HG02943 (cell line): ENCODE data around the gene DAB2IP.

Experiments used
- ATAC-seq: cut with Tn5 transposase; IDR thresholded peaks from one replicate; pipeline ENCODE4 v1.9.1; 2021; ENCODE audit warnings: mild to moderate bottlenecking, low read depth, moderate library complexity; ENCODE audit not compliant: unreplicated experiment

The DAB2IP gene

GRCh38 chr9:121824651-121825030, 173.2 kb downstream of the DAB2IP start:
- ATAC-seq = no peak

- ATAC-seq = no peak
These were observed 173.7 kb downstream of the DAB2IP start for GRCh38 chr9:121825031-121825691.

DNA sequence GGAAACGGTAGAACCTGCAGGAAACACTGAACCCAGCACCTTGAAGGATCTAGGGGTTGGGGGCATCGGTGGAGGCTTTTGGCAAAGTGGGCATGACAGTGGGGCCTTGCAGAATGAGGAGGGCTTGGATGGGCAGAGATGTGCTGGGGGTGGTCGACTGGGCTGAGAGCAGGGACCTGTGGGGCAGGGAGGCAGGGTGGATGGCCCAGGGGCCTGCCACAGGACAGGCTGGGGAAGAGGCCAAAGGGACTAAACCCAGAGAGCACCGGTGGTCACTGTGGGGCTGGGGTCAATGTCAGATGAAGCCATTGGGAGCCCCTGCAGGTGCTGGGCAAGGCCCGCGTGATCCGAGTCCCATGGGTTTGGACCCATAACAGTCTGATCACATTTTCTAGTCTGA, 175.3 kb downstream of the DAB2IP start:
- no peak for ATAC-seq

GRCh38 chr9:121827251-121827967, 176.0 kb downstream of the DAB2IP start:
- ATAC-seq = no peak

DNA sequence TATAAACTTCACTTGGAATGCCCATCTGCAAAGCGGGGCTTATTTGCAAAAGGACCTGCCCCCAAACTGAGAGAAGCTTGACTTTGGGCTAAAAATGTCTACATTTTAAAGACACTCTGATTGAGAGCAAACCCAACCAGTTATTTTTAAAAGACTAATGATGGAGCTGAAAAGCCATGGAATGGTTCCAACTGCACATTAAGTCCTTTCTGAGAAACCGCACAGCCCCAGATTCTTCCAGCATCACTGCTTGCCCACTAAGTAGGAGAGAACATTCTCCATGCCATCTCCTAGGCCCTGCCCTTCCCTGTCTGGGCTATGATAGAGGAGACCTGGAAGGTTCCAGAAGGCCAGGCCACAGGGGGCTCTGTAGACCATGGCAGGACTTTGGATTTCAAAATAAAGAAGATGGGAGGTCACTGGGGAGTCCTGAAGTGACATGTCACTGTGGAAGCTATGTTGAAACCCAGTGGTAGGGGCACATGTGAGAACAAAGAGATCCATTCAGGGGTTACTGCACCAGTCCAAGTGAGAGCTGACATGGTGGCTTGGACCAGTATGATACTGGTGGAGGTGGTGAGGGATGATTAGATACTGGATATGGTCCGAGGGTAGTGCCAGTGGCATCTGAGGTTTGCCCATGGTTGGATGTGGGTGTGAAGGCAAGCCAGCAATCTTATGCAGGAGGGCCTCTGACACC, 179.2 kb downstream of the DAB2IP start:
- ATAC-seq = no peak

DNA sequence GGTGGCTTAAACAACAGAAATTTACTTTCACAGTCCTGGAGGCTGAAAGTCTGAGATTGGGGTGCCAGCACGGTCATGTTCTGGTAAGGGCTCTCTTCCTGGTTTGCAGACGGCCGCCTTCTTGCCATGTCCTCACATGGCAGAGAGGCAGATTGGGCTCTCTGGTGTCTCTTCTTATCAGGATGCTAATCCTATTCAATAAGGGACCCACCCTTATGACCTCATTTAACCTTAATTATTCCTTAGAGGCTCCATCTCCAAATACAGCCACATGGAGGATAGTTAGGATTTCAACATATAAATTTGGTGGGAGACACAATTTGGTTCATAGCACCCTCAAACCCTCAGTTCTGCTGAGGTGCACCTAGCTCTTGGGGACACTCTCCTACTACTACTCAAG, 180.4 kb downstream of the DAB2IP start:
- no peak for ATAC-seq

DNA sequence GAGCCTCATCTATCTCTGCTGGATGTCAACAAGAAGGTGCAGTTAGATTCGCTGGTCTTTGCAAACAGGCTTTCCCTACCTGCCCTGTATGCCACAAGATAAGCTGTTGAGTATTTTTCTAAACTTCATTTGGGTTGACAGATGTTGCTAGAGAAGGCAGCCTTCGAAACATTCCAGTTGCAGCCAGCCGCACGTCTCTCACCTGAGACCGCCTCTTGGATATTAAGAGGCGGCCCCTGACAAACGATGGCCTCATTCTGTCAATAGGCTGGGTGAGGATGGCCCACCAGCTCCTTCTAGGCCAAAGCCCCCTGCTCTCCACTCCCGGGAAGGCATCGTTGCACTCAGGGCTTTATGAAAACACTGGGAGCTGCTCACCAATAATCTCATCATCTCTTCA, 181.6 kb downstream of the DAB2IP start:
- ATAC-seq = no peak
